ENCODE results near the gene KDM6A.

- TF ChIP-seq MAX (IDR thresholded peaks at IDR 0.05; ENCODE audit: insufficient read depth, insufficient read length) (no peak), EZH2 (IDR thresholded peaks at IDR 0.05; ENCODE audit: borderline replicate concordance, low read depth, low read length, severe bottlenecking) (no peak), CTCF (IDR thresholded peaks at IDR 0.05; ENCODE audit: extremely low read depth in 1 of 2, insufficient read depth in 1 of 2, low read depth in 1 of 2, low read length in 2 of 2) (no peak), POLR2AphosphoS5 (IDR thresholded peaks at IDR 0.05; ENCODE audit: insufficient read depth, low read depth, low read length) (no peak), FOS (IDR thresholded peaks at IDR 0.05; ENCODE audit: borderline replicate concordance, insufficient read depth, low read length) (no peak)
Observed at GRCh38 chrX:45134775-45135174, 261.8 kb downstream of the KDM6A start.
